Endodermal cell (in vitro differentiated cells): ENCODE data around the gene USP9X. TPM values are rescaled to one million over a fixed set of nuclear protein-coding genes. Genes with fewer than 3 reads are reported as not detected.

Source experiments
- DNase-seq: peaks from one replicate; pipeline ENCODE4 v3.0.0-alpha.2; 2017
- H3K27ac ChIP-seq: 2 replicates; pipeline ENCODE4 v1.5.1; 2013; ENCODE audit warnings: mild to moderate bottlenecking, low read depth, low read length, moderate library complexity
- H3K27me3 ChIP-seq: 2 replicates; pipeline ENCODE4 v1.6.1; 2013; ENCODE audit warnings: mild to moderate bottlenecking, low read length, moderate library complexity; ENCODE audit not compliant: insufficient read depth, control insufficient read depth, poor library complexity, severe bottlenecking
- H3K36me3 ChIP-seq: 2 replicates; pipeline ENCODE4 v1.7.0; 2013; ENCODE audit warnings: mild to moderate bottlenecking, low read length, moderate library complexity; ENCODE audit not compliant: control insufficient read depth, insufficient read depth
- H3K4me1 ChIP-seq: one replicate; pipeline ENCODE4 v1.7.0; 2013; ENCODE audit warnings: low read length; ENCODE audit not compliant: control insufficient read depth, insufficient read depth
- H3K4me3 ChIP-seq: 2 replicates; pipeline ENCODE4 v1.5.1; 2013; ENCODE audit warnings: mild to moderate bottlenecking, low read length, moderate library complexity
- H3K9ac ChIP-seq: 2 replicates; pipeline ENCODE4 v1.6.1; 2013; ENCODE audit warnings: mild to moderate bottlenecking, low read length, moderate library complexity; ENCODE audit not compliant: poor library complexity, severe bottlenecking; ENCODE audit errors: extremely low read depth
- H3K9me3 ChIP-seq: 2 replicates; pipeline ENCODE4 v1.6.1; 2013; ENCODE audit warnings: mild to moderate bottlenecking, low read length, moderate library complexity; ENCODE audit not compliant: control insufficient read depth
- H3K27ac Mint-ChIP-seq: 2 replicates; pipeline ENCODE4 v1.8.0; 2020; ENCODE audit warnings: mixed read lengths
- H3K27me3 Mint-ChIP-seq: 2 replicates; pipeline ENCODE4 v1.8.0; 2021; ENCODE audit warnings: mild to moderate bottlenecking, mixed read lengths; ENCODE audit not compliant: insufficient read depth
- H3K36me3 Mint-ChIP-seq: 2 replicates; pipeline ENCODE4 v1.8.0; 2020; ENCODE audit warnings: low read depth, mixed read lengths
- H3K4me1 Mint-ChIP-seq: 2 replicates; pipeline ENCODE4 v1.8.0; 2020; ENCODE audit warnings: mixed read lengths
- H3K4me3 Mint-ChIP-seq: 2 replicates; pipeline ENCODE4 v1.8.0; 2020; ENCODE audit warnings: mild to moderate bottlenecking, moderate library complexity, mixed read lengths
- H3K9me3 Mint-ChIP-seq: 2 replicates; pipeline ENCODE4 v1.8.0; 2020; ENCODE audit warnings: mild to moderate bottlenecking, mixed read lengths
- CTCF ChIP-seq: fragments of 200-600 bp; sonication (generic); conservative IDR thresholded peaks from 2 replicates; pipeline ENCODE4 v1.5.0; 2021; ENCODE audit warnings: antibody characterized with exemption, mild to moderate bottlenecking
- WGBS, 2 experiments: methylation state at CpG; one replicate each; pipeline versions ENCODE4 v1.1.5 to v1.1.7; 2013; ENCODE audit warnings: missing lambda C conversion rate in 2 of 2, mixed read lengths in 1 of 2; ENCODE audit not compliant: insufficient coverage in 1 of 2, insufficient read length in 1 of 2; 5-methylcytosine and 5-hydroxymethylcytosine counted together
- total RNA-seq, 2 donors: library from RNA; stranded (reverse); fragmentation: NEBNext Ultra II Directional in 1 of 2; extraction: Animal tissue kit (Norgen Biotek cat#: 25700) in 1 of 2; gene quantifications; 2 replicates in 1 of 2; 3 replicates in 1 of 2; pipeline ENCODE4 v1.2.1, GENCODE V29; 2021

Gene USP9X
- total RNA-seq, 2 donors from 2014 or later: 88.1 to 128 TPM

DNA sequence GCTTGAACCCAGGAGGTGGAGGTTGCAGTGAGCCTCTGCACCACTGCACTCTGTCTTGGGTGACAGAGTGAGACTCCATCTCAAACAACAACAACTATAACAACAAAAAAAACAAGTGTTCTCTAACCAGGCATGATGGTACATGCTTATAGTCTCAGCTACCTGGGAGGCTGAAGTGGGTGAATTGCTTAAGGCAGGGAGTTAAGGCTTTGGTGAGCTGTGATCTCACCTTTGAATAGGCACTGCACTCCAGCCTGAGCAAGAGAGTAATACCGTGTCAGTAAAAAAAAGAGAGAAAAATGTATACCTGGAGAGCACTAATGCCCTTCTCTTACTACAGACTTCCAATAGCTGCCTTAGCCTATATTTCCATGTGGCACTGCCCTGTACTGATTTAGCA, 18.9 kb upstream of the USP9X start:
- H3K27me3 Mint-ChIP-seq: no peaks in the 10 kb centered on the region
- no peak overlapping the region for H3K4me3 Mint-ChIP-seq
- no peak overlapping the region for H3K27ac Mint-ChIP-seq
- H3K27ac ChIP-seq: no peak overlapping the region
- H3K4me1 ChIP-seq: no peaks in the 10 kb centered on the region
- no peak overlapping the region for H3K4me3 ChIP-seq
- no peaks in the 10 kb centered on the region for H3K36me3 ChIP-seq
- H3K9ac ChIP-seq: no peak overlapping the region
- peaks cover 5% of the 10 kb centered on the region for H3K4me1 Mint-ChIP-seq
- no peaks in the 10 kb centered on the region for H3K9me3 ChIP-seq
- no peaks in the 10 kb centered on the region for H3K27me3 ChIP-seq
- DNase-seq: no peak
- TF ChIP-seq CTCF: no peak
- WGBS, 2 experiments: 67 to 100% methylated on average over 1 of the region's 1 CpG
- H3K36me3 Mint-ChIP-seq: no peaks in the 10 kb centered on the region
- peaks cover 17% of the 10 kb centered on the region for H3K9me3 Mint-ChIP-seq

- Mint-ChIP-seq H3K27me3 (no peaks in the 10 kb centered on the region), H3K4me1 (peaks cover 5% of the 10 kb centered on the region), H3K4me3 (no peak overlapping the region), H3K36me3 (no peaks in the 10 kb centered on the region), H3K9me3 (peaks cover 17% of the 10 kb centered on the region), H3K27ac (no peak overlapping the region)
- no peak for TF ChIP-seq CTCF
- Histone ChIP-seq H3K9me3 (no peaks in the 10 kb centered on the region), H3K9ac (no peak overlapping the region), H3K36me3 (no peaks in the 10 kb centered on the region), H3K27me3 (no peaks in the 10 kb centered on the region), H3K4me3 (no peak overlapping the region), H3K4me1 (no peaks in the 10 kb centered on the region), H3K27ac (no peak overlapping the region)
- WGBS, 2 experiments: 75 to 80% methylated on average over 1 of the region's 1 CpG
- DNase-seq: no peak
These were observed 18.3 kb upstream of the USP9X start for GRCh38 chrX:41066969-41067368.

GRCh38 chrX:41067721-41068120, 17.5 kb upstream of the USP9X start:
- Histone ChIP-seq H3K27me3 (no peaks in the 10 kb centered on the region), H3K27ac (no peak overlapping the region), H3K9me3 (no peaks in the 10 kb centered on the region), H3K9ac (no peak overlapping the region), H3K4me3 (no peak overlapping the region), H3K36me3 (no peaks in the 10 kb centered on the region), H3K4me1 (no peaks in the 10 kb centered on the region)
- Mint-ChIP-seq H3K9me3 (peaks cover 18% of the 10 kb centered on the region), H3K36me3 (no peaks in the 10 kb centered on the region), H3K27me3 (no peaks in the 10 kb centered on the region), H3K4me3 (no peak overlapping the region), H3K27ac (no peak overlapping the region), H3K4me1 (peaks cover 5% of the 10 kb centered on the region)
- DNase-seq: no peak
- TF ChIP-seq CTCF: no peak
- WGBS, 2 experiments: 92% methylated on average over 5 of the region's 5 CpGs; no CpG with 5 or more reads in 1 of the 2 experiments
